22Rv1 (cell line): ENCODE measurements around the gene PNRC2.

Source experiments
- ZFX ChIP-seq: fragments of 450-650 bp; IDR thresholded peaks from 2 replicates; pipeline ENCODE4 v1.6.1; 2017; ENCODE audit warnings: antibody characterized with exemption, borderline replicate concordance
- TF ChIP-seq, protein P1 (sequence below): fragments of 450-650 bp; IDR thresholded peaks from 2 replicates; pipeline ENCODE4 v1.5.1; 2017; ENCODE audit warnings: mild to moderate bottlenecking

DNA sequence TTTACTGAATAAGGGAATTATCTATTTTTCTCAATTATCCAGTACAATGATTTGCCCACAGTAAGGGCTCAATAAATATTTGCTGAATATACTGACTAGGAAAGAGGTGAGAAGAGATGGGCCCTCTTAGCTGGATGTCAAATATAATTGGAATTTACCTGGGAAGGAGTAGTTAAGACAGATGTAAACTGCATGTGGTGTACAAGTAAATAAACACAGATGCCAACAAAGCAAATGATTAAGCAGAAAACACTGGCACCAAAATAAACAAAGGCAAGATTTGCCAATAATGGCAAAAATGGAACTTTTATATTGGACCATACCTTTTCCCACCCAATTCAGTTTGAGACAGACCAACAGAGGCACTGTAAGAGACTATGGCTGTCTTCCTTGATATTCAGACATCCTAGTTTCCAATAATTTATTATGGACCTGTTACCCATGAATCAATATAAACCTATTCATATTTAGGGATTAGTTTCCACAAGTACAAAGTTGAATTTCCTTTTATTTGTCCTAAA lies 7.4 kb downstream of the PNRC2 start:
- TF ChIP-seq, protein P1, sequence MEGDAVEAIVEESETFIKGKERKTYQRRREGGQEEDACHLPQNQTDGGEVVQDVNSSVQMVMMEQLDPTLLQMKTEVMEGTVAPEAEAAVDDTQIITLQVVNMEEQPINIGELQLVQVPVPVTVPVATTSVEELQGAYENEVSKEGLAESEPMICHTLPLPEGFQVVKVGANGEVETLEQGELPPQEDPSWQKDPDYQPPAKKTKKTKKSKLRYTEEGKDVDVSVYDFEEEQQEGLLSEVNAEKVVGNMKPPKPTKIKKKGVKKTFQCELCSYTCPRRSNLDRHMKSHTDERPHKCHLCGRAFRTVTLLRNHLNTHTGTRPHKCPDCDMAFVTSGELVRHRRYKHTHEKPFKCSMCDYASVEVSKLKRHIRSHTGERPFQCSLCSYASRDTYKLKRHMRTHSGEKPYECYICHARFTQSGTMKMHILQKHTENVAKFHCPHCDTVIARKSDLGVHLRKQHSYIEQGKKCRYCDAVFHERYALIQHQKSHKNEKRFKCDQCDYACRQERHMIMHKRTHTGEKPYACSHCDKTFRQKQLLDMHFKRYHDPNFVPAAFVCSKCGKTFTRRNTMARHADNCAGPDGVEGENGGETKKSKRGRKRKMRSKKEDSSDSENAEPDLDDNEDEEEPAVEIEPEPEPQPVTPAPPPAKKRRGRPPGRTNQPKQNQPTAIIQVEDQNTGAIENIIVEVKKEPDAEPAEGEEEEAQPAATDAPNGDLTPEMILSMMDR: no peak
- no peak for TF ChIP-seq ZFX
